ENCODE data around the gene NCOA3.

DNA sequence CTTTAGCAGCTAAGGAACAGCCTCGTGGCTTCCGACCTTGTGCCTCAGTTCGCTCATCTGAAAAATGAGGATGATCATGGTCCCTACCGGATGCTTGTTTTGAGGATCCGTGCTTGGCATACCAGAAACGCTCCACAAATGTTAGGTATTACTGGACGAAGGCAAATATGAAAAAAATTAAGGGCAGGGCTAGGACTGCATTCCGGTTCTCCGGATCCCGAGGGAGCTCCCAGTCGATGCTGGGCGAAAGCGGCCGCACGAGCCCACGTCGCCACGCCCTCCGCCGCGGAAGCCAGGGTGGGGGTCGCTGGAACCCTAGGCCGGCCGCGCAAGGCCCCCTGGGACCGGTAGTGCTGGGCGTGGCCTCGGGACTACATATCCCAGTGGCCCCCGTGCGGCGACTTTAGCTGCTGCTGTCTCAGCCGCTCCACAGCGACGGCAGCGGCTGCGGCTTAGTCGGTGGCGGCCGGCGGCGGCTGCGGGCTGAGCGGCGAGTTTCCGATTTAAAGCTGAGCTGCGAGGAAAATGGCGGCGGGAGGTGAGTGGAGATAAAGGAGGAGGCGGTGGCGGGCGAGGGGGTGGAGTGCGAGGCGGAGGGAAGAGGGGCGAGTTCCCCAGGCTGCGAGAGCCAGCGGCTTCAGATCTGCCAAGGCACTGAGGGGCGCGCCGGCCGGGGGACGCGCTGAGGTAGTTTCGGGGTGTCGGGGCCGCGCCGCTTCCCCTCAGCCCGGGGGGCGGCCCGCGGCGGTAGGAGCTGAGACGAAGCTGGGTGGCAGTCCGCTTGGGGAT is at the start of gene NCOA3:
- TF ChIP-seq CREB1 (IDR thresholded peaks at IDR 0.05; ENCODE audit: low read depth) (0 out of 2 replicates have a peak, but pooled peaks have one; percentile 23), CEBPB (IDR thresholded peaks at IDR 0.05) (peak; percentile 6; the same call in 1 of the 2 replicates), YY1 (IDR thresholded peaks at IDR 0.05; ENCODE audit: low read depth) (peak; percentile 91), ZBTB7A (IDR thresholded peaks at IDR 0.05; ENCODE audit: low read depth) (peak; percentile 90), TCF12 (IDR thresholded peaks at IDR 0.05; ENCODE audit: low read depth) (peak; percentile 73), TAF1 (IDR thresholded peaks at IDR 0.05; ENCODE audit: low read depth) (peak; percentile 91), RAD21 (IDR thresholded peaks at IDR 0.05; ENCODE audit: low read depth) (no peak; the same call in 1 of the 2 replicates)

All from Ishikawa (cell line).